Liver (tissue), 9 donors: ENCODE data around the gene SLIT3. TPM values are rescaled to one million over a fixed set of nuclear protein-coding genes. Genes with fewer than 3 reads are reported as not detected.

Source experiments
- DNase-seq: peaks from one replicate; pipeline ENCODE4 v3.0.0-alpha.2; 2017; ENCODE audit warnings: low spot score
- H3K27ac ChIP-seq, 2 donors: one replicate each; pipeline ENCODE4 v1.7.0; 2013; ENCODE audit warnings: inconsistent platforms in 2 of 2, low read length in 2 of 2, control low read depth in 1 of 2, low read depth in 1 of 2, mild to moderate bottlenecking in 1 of 2
- H3K27me3 ChIP-seq, 4 donors: one replicate each; pipeline versions ENCODE4 v1.6.1 to v1.7.0; 2013; ENCODE audit warnings: low read length in 3 of 4, inconsistent platforms in 1 of 4, mild to moderate bottlenecking in 1 of 4, moderate library complexity in 1 of 4; ENCODE audit not compliant: control insufficient read depth in 4 of 4, insufficient read depth in 4 of 4
- H3K36me3 ChIP-seq, 4 donors: one replicate each; pipeline versions ENCODE4 v1.6.1 to v1.7.0; 2013; ENCODE audit warnings: low read length in 3 of 4, mild to moderate bottlenecking in 3 of 4, low read depth in 1 of 4, moderate library complexity in 1 of 4; ENCODE audit not compliant: control insufficient read depth in 4 of 4, insufficient read depth in 3 of 4
- H3K4me1 ChIP-seq, 4 donors: one replicate each; pipeline versions ENCODE4 v1.6.1 to v1.7.0; 2013; ENCODE audit warnings: low read length in 3 of 4, mild to moderate bottlenecking in 3 of 4, moderate library complexity in 1 of 4; ENCODE audit not compliant: control insufficient read depth in 4 of 4, insufficient read depth in 4 of 4
- H3K4me3 ChIP-seq, 3 donors: one replicate each; pipeline versions ENCODE4 v1.6.1 to v1.7.0; 2013; ENCODE audit warnings: low read length in 3 of 3, control low read depth in 1 of 3, low read depth in 1 of 3, mild to moderate bottlenecking in 1 of 3
- H3K9ac ChIP-seq, 2 donors: one replicate each; pipeline ENCODE4 v1.7.0; 2013; ENCODE audit warnings: low read length in 2 of 2, mild to moderate bottlenecking in 2 of 2, moderate library complexity in 2 of 2, control low read depth in 1 of 2, low read depth in 1 of 2
- H3K9me3 ChIP-seq, 4 donors: one replicate each; pipeline versions ENCODE4 v1.6.1 to v1.7.0; 2013; ENCODE audit warnings: low read length in 3 of 4; ENCODE audit not compliant: control insufficient read depth in 4 of 4
- ATF3 ChIP-seq: IDR thresholded peaks from 2 replicates; pipeline ENCODE4 v1.6.1; 2016; ENCODE audit warnings: antibody characterized with exemption
- CTCF ChIP-seq: fragments of 150-350 bp; IDR thresholded peaks from 2 replicates; pipeline ENCODE4 v1.5.1; 2017; ENCODE audit warnings: improper control_type of control experiment, low read depth, low read length; ENCODE audit not compliant: missing input control
- EGR1 ChIP-seq, 2 donors: IDR thresholded peaks; 2 replicates each; pipeline ENCODE4 v1.6.1; 2016 to 2018; ENCODE audit warnings: antibody characterized with exemption in 2 of 2, low read depth in 2 of 2
- FOXA1 ChIP-seq: IDR thresholded peaks from 2 replicates; pipeline ENCODE4 v1.6.1; 2016; ENCODE audit warnings: antibody characterized with exemption
- FOXA2 ChIP-seq: IDR thresholded peaks from 2 replicates; pipeline ENCODE4 v1.6.1; 2016; ENCODE audit warnings: antibody characterized with exemption
- HNF4G ChIP-seq: IDR thresholded peaks from 2 replicates; pipeline ENCODE4 v1.6.1; 2016; ENCODE audit warnings: antibody characterized with exemption
- JUND ChIP-seq, 2 donors: IDR thresholded peaks; 2 replicates each; pipeline ENCODE4 v1.6.1; 2016; ENCODE audit warnings: antibody characterized with exemption in 2 of 2
- NR2F2 ChIP-seq: IDR thresholded peaks from 2 replicates; pipeline ENCODE4 v1.6.1; 2016; ENCODE audit warnings: antibody characterized with exemption
- RAD21 ChIP-seq, 2 donors: IDR thresholded peaks; 2 replicates each; pipeline ENCODE4 v1.6.1; 2016; ENCODE audit warnings: antibody characterized with exemption in 2 of 2, mild to moderate bottlenecking in 2 of 2
- RXRA ChIP-seq, 2 donors: IDR thresholded peaks; 2 replicates each; pipeline ENCODE4 v1.6.1; 2017 to 2018; ENCODE audit warnings: antibody characterized with exemption in 2 of 2, mild to moderate bottlenecking in 1 of 2
- SP1 ChIP-seq: IDR thresholded peaks from 2 replicates; pipeline ENCODE4 v1.6.1; 2018; ENCODE audit warnings: antibody characterized with exemption, mild to moderate bottlenecking
- YY1 ChIP-seq: IDR thresholded peaks from 2 replicates; pipeline ENCODE4 v1.6.1; 2016; ENCODE audit warnings: antibody characterized with exemption, mild to moderate bottlenecking
- WGBS: extraction: QIAGEN DNeasy Blood & Tissue Kit; methylation state at CpG from one replicate; pipeline ENCODE4 v1.1.7; 2013; 5-methylcytosine and 5-hydroxymethylcytosine counted together
- polyA plus RNA-seq, 2 donors: library from polyadenylated mRNA; stranded (reverse) in 1 of 2; unstranded in 1 of 2; fragments of 200-250 nt in 1 of 2; fragments of >200 nt in 1 of 2; fragmentation: Nextera tagmentation in 1 of 2; extraction: Ambion mirVana in 1 of 2; gene quantifications; one replicate each; pipeline versions ENCODE4 v1.2.1 to v1.2.3, GENCODE V29; 2013 to 2015
- total RNA-seq, 2 donors: library from RNA; depleted of rRNA; stranded (reverse); fragments of >200 nt; gene quantifications; one replicate each; pipeline ENCODE4 v1.2.3, GENCODE V29; 2014
- TF ChIP-seq, protein P1 (sequence below): IDR thresholded peaks from 2 replicates; pipeline ENCODE4 v1.6.1; 2016; ENCODE audit warnings: antibody characterized with exemption, mild to moderate bottlenecking
- TF ChIP-seq, protein P2 (sequence below): IDR thresholded peaks from 2 replicates; pipeline ENCODE4 v1.6.1; 2016; ENCODE audit warnings: antibody characterized with exemption
- donor health status: healthy.
- donor health status: healthy.
- donor health status: healthy.
- donor health status: healthy.
- donor health status: healthy.

Gene SLIT3
- total and polyA plus RNA-seq, 4 donors: 0.61 to 1.3 (median 0.91) TPM

GRCh38 chr5:168870910-168871309, 430.0 kb downstream of the SLIT3 start:
- no peaks in the 10 kb centered on the region for H3K27me3 ChIP-seq
- no peaks in the 10 kb centered on the region for H3K9me3 ChIP-seq
- no peaks in the 10 kb centered on the region for H3K4me1 ChIP-seq
- WGBS: 76% methylated on average over 9 of the region's 9 CpGs
- H3K9ac ChIP-seq: no peak overlapping the region
- no peak for DNase-seq
- H3K4me3 ChIP-seq: no peak overlapping the region
- TF ChIP-seq CTCF (no peak), HNF4G (no peak), ATF3 (no peak), RAD21 (IDR thresholded peaks at IDR 0.05) (no peak), SP1 (no peak), YY1 (no peak), JUND (IDR thresholded peaks at IDR 0.05) (no peak), FOXA2 (no peak), NR2F2 (no peak)
- TF ChIP-seq, protein P1, sequence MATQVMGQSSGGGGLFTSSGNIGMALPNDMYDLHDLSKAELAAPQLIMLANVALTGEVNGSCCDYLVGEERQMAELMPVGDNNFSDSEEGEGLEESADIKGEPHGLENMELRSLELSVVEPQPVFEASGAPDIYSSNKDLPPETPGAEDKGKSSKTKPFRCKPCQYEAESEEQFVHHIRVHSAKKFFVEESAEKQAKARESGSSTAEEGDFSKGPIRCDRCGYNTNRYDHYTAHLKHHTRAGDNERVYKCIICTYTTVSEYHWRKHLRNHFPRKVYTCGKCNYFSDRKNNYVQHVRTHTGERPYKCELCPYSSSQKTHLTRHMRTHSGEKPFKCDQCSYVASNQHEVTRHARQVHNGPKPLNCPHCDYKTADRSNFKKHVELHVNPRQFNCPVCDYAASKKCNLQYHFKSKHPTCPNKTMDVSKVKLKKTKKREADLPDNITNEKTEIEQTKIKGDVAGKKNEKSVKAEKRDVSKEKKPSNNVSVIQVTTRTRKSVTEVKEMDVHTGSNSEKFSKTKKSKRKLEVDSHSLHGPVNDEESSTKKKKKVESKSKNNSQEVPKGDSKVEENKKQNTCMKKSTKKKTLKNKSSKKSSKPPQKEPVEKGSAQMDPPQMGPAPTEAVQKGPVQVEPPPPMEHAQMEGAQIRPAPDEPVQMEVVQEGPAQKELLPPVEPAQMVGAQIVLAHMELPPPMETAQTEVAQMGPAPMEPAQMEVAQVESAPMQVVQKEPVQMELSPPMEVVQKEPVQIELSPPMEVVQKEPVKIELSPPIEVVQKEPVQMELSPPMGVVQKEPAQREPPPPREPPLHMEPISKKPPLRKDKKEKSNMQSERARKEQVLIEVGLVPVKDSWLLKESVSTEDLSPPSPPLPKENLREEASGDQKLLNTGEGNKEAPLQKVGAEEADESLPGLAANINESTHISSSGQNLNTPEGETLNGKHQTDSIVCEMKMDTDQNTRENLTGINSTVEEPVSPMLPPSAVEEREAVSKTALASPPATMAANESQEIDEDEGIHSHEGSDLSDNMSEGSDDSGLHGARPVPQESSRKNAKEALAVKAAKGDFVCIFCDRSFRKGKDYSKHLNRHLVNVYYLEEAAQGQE: no peak
- TF ChIP-seq, protein P2, sequence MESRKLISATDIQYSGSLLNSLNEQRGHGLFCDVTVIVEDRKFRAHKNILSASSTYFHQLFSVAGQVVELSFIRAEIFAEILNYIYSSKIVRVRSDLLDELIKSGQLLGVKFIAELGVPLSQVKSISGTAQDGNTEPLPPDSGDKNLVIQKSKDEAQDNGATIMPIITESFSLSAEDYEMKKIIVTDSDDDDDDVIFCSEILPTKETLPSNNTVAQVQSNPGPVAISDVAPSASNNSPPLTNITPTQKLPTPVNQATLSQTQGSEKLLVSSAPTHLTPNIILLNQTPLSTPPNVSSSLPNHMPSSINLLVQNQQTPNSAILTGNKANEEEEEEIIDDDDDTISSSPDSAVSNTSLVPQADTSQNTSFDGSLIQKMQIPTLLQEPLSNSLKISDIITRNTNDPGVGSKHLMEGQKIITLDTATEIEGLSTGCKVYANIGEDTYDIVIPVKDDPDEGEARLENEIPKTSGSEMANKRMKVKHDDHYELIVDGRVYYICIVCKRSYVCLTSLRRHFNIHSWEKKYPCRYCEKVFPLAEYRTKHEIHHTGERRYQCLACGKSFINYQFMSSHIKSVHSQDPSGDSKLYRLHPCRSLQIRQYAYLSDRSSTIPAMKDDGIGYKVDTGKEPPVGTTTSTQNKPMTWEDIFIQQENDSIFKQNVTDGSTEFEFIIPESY: no peak
- H3K36me3 ChIP-seq: no peaks in the 10 kb centered on the region
- H3K27ac ChIP-seq: no peak overlapping the region

GRCh38 chr5:168869615-168870227, 431.2 kb downstream of the SLIT3 start:
- Histone ChIP-seq H3K27me3 (no peaks in the 10 kb centered on the region), H3K9me3 (no peaks in the 10 kb centered on the region), H3K36me3 (no peaks in the 10 kb centered on the region), H3K4me1 (no peaks in the 10 kb centered on the region), H3K4me3 (no peak overlapping the region), H3K27ac (no peak overlapping the region), H3K9ac (no peak overlapping the region)
- no peak for DNase-seq
- WGBS: 87% methylated on average over 12 of the region's 12 CpGs
- TF ChIP-seq CTCF (no peak), FOXA1 (no peak), NR2F2 (no peak), EGR1 (IDR thresholded peaks at IDR 0.05; ENCODE audit: low read depth in 2 of 2) (no peak), RXRA (IDR thresholded peaks at IDR 0.05) (no peak), YY1 (no peak), SP1 (no peak)
- TF ChIP-seq, protein P1: no peak
